ENCODE results near the gene MLLT1. TPM values are rescaled to one million over a fixed set of nuclear protein-coding genes. Genes with fewer than 3 reads are reported as not detected.

MLLT1 gene
- total and polyA plus RNA-seq, 11 donors = 17.8 to 45.9 (median 34.9) TPM

- 88 to 93% (median 90%) methylated on average over 17 of the region's 17 CpGs for WGBS, 4 donors
- peaks cover 0 to 64% (median 35%) of the 10 kb centered on the region in 9 donors for H3K36me3 ChIP-seq
These were observed 12.0 kb downstream of the MLLT1 start for GRCh38 chr19:6267552-6268381.

DNA sequence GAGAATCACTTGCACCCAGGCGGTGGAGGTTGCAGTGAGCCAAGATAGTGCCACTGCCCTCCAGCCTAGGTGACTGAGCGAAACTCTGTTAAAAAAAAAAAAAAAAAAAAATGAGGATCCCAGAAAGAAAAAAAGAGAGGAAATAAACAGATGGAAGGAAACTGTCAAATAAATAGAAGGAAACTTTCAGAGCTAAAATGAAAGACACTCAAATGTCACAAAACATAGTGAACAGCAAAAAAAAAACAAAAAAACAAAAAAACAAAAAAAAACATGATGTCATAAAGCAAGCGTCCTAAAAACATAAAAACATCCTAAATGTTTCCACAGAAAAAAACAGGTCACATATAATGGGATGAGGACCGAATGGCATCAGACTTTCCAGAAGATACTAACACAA lies 15.0 kb downstream of the MLLT1 start:
- TF ChIP-seq, protein P1, sequence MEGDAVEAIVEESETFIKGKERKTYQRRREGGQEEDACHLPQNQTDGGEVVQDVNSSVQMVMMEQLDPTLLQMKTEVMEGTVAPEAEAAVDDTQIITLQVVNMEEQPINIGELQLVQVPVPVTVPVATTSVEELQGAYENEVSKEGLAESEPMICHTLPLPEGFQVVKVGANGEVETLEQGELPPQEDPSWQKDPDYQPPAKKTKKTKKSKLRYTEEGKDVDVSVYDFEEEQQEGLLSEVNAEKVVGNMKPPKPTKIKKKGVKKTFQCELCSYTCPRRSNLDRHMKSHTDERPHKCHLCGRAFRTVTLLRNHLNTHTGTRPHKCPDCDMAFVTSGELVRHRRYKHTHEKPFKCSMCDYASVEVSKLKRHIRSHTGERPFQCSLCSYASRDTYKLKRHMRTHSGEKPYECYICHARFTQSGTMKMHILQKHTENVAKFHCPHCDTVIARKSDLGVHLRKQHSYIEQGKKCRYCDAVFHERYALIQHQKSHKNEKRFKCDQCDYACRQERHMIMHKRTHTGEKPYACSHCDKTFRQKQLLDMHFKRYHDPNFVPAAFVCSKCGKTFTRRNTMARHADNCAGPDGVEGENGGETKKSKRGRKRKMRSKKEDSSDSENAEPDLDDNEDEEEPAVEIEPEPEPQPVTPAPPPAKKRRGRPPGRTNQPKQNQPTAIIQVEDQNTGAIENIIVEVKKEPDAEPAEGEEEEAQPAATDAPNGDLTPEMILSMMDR (IDR thresholded peaks at IDR 0.05) = no peak
- TF ChIP-seq POLR2A (IDR thresholded peaks at IDR 0.05) = no peak
- intact Hi-C loops (cut with DNase I) = loop anchor here in 1 of 10 donors (5.0 kb wide), 1 partner anchor 48 kb away; no protein-coding TSS in a partner anchor
- Histone ChIP-seq H3K36me3 (peaks cover 0 to 82% (median 47%) of the 10 kb centered on the region in 9 donors), H3K27me3 (no peaks in the 10 kb centered on the region), H3K4me3 (no peak overlapping the region), H3K4me1 (peaks cover 0 to 23% (median 4%) of the 10 kb centered on the region in 12 donors), H3K27ac (no peak overlapping the region), H3K9me3 (no peaks in the 10 kb centered on the region)
- DNase-seq (no peak), ATAC-seq (no peak)
- WGBS, 4 donors = 86 to 91% (median 89%) methylated on average over 4 of the region's 4 CpGs

More at GRCh38 chr19:6267552-6268381, 12.0 kb downstream of the MLLT1 start:
- ATAC-seq (no peak), DNase-seq (no peak)
- H3K4me3 ChIP-seq = no peak overlapping the region
- intact Hi-C loops (cut with DNase I) = no loop called here
- no peak overlapping the region for H3K27ac ChIP-seq
- peaks cover 16 to 43% (median 28%) of the 10 kb centered on the region in 12 donors for H3K4me1 ChIP-seq
- TF ChIP-seq, protein P1 (IDR thresholded peaks at IDR 0.05) = no peak
- no peak for TF ChIP-seq POLR2A (IDR thresholded peaks at IDR 0.05)
- no peaks in the 10 kb centered on the region for H3K27me3 ChIP-seq
- H3K9me3 ChIP-seq = no peaks in the 10 kb centered on the region

- Histone ChIP-seq H3K9me3 (no peaks in the 10 kb centered on the region), H3K27me3 (no peaks in the 10 kb centered on the region), H3K36me3 (peaks cover 0 to 80% (median 38%) of the 10 kb centered on the region in 9 donors), H3K27ac (peak overlapping the region in 1 of 12 donors; percentile 31), H3K4me3 (no peak overlapping the region), H3K4me1 (peaks cover 0 to 24% (median 5%) of the 10 kb centered on the region in 12 donors)
- TF ChIP-seq, protein P1 (IDR thresholded peaks at IDR 0.05) = no peak
- no peak for TF ChIP-seq POLR2A (IDR thresholded peaks at IDR 0.05)
- no peak for DNase-seq
- intact Hi-C loops (cut with DNase I) = loop anchor here in 1 of 10 donors (5.0 kb wide), 1 partner anchor 47 kb away; no protein-coding TSS in a partner anchor
- 66 to 78% (median 70%) methylated on average over 18 of the region's 18 CpGs for WGBS, 4 donors
- ATAC-seq = no peak
These were observed 15.9 kb downstream of the MLLT1 start for GRCh38 chr19:6263735-6264444.

GRCh38 chr19:6263306-6263705 lies 16.5 kb downstream of the MLLT1 start:
- no peak for TF ChIP-seq POLR2A (IDR thresholded peaks at IDR 0.05)
- TF ChIP-seq, protein P1 (IDR thresholded peaks at IDR 0.05) = no peak
- intact Hi-C loops (cut with DNase I) = loop anchor here in 1 of 10 donors (5.0 kb wide), 1 partner anchor 46 kb away; no protein-coding TSS in a partner anchor
- 71 to 85% (median 78%) methylated on average over 11 to 12 of the region's 12 CpGs for WGBS, 4 donors
- Histone ChIP-seq H3K9me3 (no peaks in the 10 kb centered on the region), H3K27ac (peak overlapping the region in 1 of 12 donors; percentile 31), H3K36me3 (peaks cover 0 to 80% (median 36%) of the 10 kb centered on the region in 9 donors), H3K27me3 (no peaks in the 10 kb centered on the region), H3K4me1 (peaks cover 0 to 24% (median 5%) of the 10 kb centered on the region in 12 donors), H3K4me3 (no peak overlapping the region)
- DNase-seq = no peak
- no peak for ATAC-seq

Data from heart left ventricle (tissue), 16 donors.